ENCODE results near the gene KAT2A. TPM values are rescaled to one million over a fixed set of nuclear protein-coding genes. Genes with fewer than 3 reads are reported as not detected.
"Not testable (repeated sequence)": the region's sequence is repeated elsewhere in the genome, so short reads cannot be mapped to it uniquely, and the experiment has no call there.

Gene KAT2A
- total RNA-seq (2014; rRNA removed) = 14.5 and 22.2 TPM in 2 replicates
- polyA plus RNA-seq (2012) = 12.4 TPM

DNA sequence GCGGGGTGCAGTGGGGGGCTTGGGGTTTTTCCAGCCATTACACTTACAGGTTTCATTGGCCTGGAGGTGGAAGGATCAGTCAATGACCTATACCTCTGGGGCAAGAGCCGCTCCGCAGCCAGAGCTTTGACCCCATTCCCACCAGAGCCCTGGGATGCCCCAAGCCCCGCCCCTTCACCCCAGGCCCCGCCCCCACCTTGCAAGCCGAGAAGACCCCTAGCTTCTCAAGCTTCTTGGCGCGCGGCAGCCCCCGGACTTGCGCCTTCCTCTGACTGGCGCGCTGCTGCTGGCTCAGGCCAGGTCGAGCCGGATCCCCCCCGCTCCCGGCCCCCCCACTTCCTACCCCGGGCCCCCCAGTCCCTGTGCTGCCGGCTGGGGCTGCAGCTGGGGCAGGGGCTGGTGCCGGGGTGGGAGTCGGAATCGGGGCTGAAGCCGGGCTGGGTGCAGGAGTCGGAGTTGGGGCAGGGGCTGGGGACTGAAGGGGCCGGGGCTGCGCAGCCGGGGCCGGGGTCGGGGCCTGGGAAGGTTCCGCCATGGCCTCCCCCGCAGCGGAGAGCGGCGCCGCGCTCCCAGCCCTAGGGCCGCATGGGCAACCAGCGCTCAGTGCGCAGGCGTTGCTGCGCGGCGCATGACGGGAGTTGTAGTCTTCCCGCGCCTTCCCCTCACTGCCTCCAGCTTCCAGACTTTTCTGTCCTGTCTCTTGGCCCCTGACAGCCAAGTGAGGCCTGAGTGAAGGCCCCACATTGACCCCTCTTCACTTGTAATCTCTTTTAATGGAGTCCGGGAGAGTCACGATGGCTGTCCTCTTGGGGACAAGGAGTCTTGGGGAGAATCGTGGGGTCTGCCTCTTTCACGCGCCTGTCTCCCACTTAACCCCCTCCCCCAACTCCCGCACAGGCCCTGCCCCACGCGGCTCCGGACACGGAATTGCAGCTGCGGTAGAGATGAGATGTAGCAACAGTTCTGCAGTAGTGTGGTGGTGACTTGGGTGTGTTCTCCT lies at the start of gene KAT2A:
Gene KAT2A (minus strand): TSS at position 598 of the 1,000 bp plus-strand sequence. CDS start 63 bp downstream, at position 535.
- peak; percentile 79 for DNase-seq (ENCODE audit: low read depth)

DNA sequence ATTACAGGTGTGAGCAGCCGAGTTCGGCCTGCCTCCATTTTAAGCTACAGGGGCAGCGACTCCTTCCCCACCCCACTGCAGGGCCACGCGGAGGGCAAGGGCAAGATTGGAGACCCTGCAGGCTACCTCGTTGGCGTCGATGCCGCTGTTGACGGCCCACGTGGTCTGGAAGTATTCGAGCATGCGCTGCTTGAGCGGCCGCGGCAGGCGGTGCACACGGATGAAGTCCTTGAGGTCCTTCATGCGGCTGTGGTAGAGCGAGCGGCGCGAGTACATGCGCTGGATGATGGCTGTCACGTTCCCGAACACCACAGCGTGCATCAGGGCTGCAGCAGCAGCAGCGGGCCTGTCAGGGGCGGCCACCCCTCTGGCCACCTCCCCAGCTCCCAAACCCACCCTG lies 48.2 kb upstream of the KAT2A start:
- DNase-seq (ENCODE audit: low read depth) = no peak

DNA sequence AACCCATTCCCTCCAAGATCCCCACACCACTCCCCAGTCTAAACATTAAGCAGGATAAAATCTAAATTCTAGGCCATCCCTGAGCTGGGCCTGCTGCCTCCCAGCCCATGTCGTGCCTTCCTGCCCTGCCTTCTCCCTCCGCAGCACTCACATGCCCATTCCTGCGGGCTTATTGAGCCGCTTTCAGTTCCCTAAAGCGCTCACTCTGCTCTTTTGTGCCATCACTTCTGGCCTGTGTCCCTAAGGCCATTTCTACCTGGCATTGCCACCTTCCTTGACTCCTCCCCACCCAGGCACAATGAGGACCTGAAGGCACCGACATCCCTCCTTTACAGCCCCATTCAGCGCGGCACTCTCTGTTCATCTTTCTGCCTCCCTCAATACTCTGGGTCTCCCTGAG lies 46.6 kb upstream of the KAT2A start:
- DNase-seq (ENCODE audit: low read depth) = no peak

DNA sequence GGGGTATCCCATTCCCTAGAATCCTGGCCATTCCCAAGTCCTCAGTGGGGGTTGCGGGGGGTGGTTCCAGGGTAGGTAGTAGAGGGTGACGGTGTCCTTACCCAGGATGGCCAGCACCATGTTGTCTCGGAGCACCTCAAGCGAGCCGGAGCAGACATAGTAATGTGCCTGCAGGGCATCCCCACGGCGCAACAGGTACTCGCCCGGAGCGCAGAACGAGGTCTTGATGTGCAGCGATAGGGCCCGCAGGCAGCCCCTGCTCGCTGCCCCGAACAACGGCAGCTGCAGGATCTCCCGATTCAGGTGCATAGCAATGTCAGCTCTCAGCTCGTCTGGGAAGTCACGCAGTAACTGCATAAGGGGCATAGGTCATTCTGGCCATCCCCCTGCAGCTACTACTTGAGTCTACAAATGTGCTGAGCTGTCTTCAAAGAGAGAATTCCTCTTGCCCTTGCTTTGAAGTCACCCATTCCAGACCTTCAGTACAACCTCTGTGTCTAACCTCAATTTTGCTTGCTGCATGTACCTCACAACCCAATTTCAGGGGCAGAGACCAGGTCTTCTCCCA lies 45.1 kb upstream of the KAT2A start:
- DNase-seq (ENCODE audit: low read depth) = no peak

DNA sequence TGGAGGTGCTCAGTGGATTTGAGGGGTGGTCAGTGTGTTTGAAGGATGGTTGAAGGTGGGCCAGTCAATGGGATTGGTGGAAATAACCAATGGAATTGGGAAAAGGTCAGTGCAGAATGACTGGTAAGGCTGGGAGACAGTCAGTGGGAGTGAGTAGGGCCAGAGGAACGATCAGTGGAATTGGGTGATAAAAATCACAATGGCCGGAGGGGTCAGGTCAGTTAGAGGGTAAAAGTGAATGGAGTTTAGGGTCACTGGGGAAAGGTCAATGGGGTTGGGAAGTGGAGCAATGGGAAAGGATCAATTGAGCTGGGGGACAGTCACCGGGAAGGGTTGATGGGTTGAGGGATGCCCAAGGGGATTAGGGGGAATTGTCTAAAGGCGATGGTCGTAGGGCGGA lies 44.6 kb upstream of the KAT2A start:
- DNase-seq (ENCODE audit: low read depth) = no peak

DNA sequence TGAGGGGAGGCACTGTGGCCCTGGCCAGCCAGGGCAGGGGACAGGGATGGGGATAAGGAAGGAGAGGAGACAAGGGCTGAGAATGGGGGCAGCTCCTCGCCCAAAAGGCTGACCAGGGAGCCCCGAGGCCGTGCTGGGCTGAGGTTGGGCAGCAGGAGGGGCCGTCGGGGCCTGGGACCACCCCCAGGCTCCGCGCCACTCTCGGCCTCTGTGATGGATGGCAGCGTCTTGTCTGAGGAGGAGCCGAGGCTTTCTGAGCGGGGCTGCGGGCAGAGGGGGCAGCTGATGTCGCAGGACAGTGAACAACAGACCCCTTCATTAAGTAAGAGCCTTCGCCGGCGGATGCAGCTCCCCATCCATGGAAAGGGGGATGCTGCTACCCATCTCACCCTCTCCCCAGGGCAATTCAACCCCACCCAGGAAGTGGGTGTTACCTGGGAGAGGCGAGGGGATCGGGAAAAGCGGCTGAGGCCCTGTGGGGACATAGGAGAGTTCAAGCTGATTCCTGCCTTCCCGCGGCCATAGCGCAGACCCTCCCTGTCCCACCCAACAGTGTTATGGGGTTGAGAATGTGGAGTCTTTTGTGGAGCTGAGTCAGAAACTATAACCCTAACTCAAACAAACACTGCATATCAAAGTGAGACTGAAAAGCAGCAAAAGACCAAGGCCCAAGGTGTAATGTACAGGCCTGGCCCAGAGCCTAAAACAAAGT lies 42.7 kb upstream of the KAT2A start:
- no peak for DNase-seq (ENCODE audit: low read depth)

DNA sequence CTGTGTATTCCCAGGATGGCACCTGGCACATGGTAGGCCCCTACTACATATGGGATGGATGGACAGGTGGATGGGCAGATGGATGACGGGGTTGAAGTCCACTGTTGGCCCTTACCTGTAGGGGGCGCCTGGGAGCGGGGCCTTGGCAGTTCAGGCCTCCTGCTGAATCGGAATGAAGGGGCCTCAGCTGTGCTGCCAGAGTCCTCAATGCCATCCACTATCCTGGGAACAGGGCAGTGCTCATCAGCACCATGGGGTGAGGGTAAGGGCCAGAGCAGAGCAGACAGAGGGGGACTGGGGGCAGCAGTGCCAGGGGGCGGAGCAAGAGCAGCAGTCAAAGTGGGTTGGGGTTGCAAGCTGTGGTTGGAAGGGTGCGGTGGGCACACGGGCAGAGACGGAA lies 41.9 kb upstream of the KAT2A start:
- no peak for DNase-seq (ENCODE audit: low read depth)

DNA sequence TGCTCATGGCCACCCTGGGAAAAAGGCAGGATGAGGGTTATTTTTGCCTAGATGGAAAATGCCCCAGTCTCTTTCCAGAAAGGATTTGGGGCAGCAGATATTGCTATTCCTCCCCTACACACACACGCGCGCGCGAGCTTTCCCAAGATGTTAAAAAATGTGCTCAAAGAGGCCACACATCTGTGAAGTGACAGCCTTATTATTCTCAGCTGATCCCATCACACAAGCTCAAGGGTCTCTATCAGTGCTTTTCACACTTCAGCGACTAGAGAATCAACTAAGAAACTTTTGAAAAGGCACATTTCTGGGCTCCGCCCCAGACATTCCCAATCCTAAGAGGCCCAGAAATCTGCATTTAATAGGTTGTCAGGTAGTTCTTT lies 39.4 kb upstream of the KAT2A start:
- DNase-seq (ENCODE audit: low read depth) = no peak

DNA sequence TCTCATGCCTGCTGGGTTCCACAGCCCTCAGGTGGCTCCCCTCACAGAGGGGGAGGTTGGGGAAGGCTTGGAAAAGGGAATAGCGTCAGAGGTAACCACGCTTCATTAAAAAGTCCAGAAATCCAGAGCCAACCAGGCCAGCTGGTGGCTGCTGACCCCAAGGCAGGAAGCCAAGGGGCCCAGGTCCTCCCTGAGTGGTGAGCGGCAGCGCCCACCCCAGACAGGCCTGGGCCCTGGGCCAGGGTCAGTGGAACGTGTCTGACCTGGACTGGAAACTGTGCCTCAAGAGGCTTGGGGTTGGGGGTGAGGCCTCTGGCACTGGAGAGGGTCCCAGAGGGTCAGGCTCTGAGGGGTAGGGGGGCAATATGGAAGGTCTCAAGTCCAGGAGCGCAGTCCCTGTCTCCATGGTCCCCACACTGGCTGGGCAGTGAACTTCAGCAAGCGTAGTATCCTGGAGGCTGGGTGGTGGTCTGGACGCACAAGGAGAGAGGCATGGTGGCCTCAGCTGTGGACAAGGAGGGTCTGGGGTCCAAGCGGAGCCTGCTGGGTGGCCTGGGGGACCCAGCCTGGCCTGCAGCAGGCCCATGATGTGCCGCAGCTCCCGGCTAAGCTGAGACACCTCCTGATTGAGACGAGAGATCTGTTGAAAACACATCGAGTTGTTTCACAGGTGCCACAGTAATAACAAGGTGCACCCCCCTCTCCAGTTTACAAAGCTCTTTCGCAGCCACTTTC lies 38.8 kb upstream of the KAT2A start:
- no peak for DNase-seq (ENCODE audit: low read depth)

DNA sequence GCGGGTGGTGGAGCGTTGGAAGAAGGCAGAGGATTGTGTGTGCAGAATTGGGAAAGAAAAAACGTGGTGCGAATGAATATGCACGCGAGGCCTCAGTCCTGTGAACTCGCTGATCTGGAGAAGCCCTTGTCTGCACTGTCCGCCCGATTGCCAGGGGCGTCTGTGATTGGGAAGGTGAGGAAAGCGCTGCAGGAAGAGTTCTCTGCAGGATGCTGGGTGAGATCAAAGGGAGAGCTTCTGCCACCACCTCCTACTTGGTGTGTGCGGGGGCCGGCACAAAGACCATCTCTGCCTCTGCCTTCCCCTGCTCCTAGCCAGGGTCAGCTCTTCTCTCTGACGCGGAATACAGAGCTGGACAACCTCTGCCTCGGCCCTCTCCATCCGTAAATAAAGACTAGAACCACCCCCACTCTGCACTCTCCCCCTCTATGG lies 34.5 kb upstream of the KAT2A start:
- no peak for DNase-seq (ENCODE audit: low read depth)

DNA sequence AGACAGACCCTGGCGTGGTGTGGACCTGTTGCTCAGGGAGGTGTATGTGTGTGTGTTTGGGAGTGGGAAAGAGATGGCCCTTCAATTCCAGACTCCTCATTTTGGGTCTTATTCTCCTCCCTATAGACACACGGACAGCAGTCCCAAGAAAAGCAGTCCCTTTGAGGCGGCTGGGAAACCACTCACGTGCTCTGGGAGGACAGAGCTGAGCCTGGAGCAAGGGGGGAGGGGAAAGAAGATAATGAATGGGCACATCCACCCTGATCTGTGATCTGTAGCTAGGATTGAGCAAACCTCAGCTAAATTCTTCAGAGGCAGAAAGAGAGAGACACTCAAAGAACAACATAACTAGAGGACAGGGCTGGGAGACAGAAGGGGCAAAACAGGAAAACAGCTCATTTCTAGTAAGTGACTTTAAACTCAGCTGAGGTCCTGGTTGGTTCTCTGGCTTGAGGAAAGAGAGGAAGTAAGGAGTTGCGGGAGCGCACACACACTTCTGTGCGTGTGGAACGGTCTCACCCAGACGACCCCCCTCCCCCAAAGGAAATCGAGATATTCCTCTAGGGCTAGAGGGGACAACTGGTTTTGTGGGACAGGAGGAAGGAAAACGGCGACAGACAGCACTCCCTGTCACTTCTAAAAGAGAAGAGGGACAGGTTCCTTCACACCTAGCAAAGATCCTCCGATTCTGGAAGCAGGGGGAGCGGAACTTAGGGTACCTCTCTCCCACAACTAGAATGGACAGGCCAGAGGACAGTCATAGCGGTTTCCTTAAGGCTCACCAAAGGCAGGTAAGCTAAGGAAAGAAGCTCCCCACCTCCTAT lies 33.0 kb upstream of the KAT2A start:
- no peak for DNase-seq (ENCODE audit: low read depth)

DNA sequence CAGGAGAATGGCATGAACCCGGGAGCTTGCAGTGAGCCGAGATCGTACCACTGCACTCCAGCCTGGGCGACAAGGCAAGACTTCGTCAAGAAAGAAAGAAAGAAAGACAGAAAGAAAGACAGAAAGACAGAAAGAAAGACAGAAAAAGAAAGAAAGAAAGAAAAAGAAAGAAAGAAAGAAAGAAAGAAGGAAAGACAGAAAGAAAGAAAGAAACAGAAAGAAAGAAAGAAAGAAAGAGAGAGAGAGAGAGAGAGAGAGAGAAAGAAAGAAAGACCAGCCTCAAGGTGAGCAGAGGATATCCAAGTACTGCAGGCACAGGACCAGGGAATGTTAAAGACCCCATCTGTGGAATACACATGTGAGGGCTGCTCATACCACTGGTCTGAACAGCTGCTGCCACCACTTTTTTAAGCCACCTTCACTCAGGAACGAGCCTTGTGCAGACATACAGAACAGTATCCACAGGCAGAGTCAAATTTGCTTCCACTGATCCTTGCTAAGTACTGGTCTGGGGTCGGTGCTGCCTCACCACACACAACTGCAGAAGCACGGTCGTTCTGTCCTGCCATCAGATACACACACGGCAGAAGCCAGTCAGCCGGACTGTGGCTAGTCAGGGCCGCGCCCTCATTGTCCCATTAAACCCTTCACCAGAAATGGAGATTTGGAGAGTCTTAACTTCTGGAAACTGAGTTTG lies 25.9 kb upstream of the KAT2A start:
- no peak for DNase-seq (ENCODE audit: low read depth)

DNA sequence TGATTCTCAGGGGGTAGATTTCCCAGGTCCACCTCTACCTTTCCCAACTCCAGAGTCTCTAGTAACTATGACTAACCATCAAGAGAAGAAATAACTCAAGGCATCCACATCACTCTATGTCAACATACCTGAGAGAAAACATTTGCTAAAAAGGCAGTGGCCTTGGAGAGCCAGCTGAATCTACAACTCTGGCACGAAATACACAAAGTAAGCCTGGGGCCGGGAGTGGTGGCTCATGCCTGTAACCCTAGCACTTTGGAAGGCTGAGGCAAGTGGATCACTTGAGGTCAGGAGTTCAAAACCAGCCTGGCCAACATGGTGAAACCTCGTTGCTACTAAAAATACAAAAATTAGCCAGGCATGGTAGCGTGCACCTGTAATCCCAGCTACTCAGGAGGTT lies 22.0 kb upstream of the KAT2A start:
- peak; percentile 62 for DNase-seq (ENCODE audit: low read depth)

DNA sequence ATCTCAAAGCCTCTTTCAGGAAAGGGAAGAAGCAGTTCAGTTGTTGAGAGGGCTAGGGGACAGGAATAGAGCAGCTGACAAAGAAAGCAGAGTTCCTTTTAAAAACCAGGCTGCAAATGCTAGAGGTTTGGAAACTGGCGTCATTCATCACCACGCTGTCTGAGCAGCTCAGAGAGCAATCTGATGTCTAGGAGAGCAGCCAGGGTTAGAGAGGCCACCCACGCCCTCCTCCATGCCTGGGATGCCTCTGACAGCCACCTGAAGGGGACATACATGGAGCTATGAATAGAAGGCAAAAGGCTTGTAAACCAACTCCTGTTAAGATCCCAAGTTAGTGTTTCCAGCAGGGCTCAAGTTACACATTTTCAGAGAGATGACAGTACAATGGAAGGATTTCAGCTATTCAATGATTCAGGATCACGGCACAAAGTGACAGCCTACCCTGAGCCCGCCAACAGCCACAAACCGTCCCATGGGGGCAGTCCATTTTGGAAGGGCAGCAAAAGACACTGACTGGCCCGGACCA lies 21.3 kb upstream of the KAT2A start:
- DNase-seq (ENCODE audit: low read depth) = peak; percentile 86

DNA sequence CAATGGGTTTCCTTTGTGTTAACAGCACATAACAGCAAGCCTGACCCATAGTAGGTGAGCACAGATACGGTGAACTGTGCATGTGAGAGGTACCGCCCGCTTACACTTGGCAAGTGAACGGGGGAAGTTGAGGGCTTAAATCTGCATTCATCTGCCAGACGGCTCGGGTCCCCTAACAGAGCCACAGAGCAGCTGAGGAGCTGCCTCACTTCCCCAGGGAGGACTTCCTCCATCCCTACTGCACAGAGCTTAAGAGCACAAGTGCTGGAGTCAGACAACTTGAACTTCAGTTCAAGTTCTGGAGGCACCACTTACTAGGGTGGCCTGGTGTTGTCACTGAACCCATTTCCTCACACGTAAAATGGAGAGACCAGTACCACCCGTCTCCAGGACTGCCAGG lies 20.2 kb upstream of the KAT2A start:
- no peak for DNase-seq (ENCODE audit: low read depth)

DNA sequence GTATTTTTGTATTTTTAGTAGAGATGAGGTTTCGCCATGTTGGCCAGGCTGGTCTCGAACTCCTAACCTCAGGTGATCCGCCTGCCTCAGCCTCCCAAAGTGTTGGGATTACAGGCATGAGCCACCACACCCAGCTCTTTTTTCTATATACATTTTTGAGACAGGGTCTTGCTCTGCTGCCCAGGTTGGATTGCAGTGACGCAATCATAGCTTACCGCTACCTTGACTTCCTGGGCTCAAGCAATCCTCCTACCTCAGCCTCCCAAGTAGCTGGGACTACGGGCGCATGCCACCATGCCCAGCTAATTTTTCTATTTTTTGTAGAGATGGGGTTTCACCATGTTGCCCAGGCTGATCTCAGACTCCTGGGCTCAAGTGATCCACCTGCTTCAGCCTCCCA lies 19.5 kb upstream of the KAT2A start:
- DNase-seq (ENCODE audit: low read depth) = not testable (repeated sequence)

DNA sequence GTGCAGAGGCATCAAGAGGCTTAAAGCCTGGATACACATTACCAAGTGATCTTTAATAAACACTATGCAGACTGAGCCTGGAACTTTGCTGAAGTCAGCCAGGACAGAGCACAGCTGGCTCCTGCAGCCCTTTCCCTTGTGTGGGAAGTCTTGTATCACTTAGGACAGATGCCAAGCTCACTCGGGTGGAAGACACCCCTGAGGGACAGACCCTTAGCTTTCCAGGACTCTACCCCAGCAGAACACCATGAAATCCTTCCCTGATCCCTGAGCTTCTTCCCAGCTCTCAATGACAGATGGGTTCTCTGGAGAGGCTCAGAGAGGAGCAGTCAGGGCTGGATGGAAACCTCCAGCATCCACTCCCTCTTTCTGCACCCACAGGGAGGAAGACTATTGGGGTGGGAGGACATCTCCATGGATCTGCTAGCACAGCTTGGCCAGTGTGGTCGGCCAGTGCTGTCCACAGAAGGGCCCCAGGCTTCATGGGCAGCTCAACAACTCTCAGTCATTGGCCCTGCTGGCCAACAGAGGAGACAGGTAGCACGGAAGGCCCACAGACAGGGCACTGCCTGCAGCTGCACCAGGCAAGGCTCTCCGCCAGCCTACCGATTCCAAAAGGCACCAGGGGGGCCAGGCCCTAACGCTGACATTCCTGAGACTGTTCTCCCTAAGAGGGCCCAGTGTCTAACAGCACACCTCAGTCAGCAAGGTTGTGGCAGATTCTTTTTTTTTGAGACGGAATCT lies 17.8 kb upstream of the KAT2A start:
- no peak for DNase-seq (ENCODE audit: low read depth)

DNA sequence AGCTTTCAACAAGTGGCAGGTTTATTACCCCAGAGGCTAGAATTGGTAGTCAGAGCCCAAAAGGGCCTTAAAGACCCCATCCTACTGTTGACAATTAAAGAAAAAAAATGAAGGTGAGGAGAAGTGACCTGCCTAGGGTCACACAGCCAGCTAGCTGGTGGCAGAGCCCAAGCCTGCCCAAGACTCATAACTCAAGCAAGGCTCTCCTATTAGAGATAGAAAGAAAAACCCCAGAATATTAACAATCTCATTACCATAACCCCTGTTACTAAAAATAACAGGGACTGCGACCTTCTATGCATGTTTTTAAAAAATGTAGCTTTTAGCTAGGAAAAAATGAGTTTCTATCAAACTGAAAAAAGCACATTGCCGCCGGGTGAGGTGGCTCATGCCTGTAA lies 15.5 kb upstream of the KAT2A start:
- DNase-seq (ENCODE audit: low read depth) = no peak

All from LHCN-M2 (cell line).